ENCODE data around the gene TCN2.
"Not testable (repeated sequence)": the region's sequence is repeated elsewhere in the genome, so short reads cannot be mapped to it uniquely, and the experiment has no call there.

TCN2 gene

DNA sequence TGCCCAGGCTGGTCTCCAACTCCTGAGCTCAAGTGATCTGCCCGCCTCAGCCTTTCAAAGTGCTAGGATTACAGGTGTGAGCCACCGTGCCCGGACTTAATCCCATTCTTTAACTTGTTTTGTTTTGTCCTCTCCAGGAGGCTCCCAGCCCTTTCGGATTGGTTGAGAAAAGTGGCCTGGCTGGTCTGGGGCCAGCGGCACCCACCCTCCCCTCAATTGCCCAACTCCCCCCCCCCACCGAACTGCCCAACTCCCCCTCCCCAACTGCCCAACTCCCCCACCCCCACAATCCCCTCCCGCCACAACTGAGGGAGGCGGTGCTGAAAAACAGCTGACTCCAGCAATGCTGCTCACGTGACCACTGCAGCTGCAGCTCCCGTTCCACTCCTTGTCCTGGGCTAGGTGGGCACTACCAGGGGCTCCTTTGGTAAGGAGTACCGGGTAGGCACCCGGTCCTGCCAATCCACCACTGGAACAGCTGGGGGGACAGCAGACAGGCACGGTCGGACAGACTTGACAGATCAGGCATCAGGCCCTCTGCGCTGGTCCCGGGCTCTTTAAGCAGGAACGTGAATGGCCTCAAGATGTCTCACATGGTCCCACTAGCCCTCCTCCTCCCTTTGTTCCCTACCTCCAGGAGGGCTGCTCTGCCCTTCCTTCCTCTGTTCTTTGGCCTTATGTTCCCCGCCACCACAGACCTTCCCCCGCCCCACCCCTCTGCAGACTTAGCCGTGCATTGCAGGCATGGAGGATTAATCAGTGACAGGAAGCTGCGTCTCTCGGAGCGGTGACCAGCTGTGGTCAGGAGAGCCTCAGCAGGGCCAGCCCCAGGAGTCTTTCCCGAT, at the start of gene TCN2:
TSS of gene TCN2 (plus strand) at position 720 of the 845 bp plus-strand sequence. CDS start 158 bp downstream, outside the sequence.
- peak within 1 kb of the TSS; percentile 74 for H3K9ac ChIP-seq (ENCODE audit: low read depth, low read length)
- H3K4me1 ChIP-seq (ENCODE audit: insufficient read depth, low read length), result peaks cover 23% of the 10 kb centered on the region
- H3K9me3 ChIP-seq (ENCODE audit: control insufficient read depth, insufficient read depth, low read length), result no peaks in the 10 kb centered on the region
- H3K36me3 ChIP-seq (ENCODE audit: insufficient read depth, low read length), result peaks cover 3% of the 10 kb centered on the region; the same call in 1 of the 2 replicates

DNA sequence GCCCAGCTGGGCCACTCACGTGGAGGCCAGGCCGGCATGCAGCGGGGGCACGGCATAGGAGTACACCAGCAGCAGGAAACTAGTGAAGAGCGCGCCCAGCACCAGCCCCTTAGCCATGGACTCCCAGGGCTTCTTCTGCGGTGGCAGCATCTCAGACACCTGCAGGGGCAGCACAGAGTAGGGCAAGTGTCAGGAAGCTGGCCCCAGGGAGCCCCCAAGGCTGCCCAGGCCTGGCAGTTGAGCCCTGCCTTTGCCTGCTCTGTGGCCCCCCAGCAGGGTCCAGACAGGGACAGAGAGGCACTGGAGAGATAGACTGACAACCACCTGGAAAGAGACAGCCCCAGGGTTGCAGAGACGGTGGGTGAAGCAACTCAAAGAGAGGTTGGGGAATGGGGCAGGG, 49.7 kb upstream of the TCN2 start:
- no peak overlapping the region for H3K9ac ChIP-seq (ENCODE audit: low read depth, low read length)
- H3K9me3 ChIP-seq (ENCODE audit: control insufficient read depth, insufficient read depth, low read length), result no peaks in the 10 kb centered on the region
- H3K36me3 ChIP-seq (ENCODE audit: insufficient read depth, low read length), result no peaks in the 10 kb centered on the region
- H3K4me1 ChIP-seq (ENCODE audit: insufficient read depth, low read length), result peaks cover 23% of the 10 kb centered on the region

DNA sequence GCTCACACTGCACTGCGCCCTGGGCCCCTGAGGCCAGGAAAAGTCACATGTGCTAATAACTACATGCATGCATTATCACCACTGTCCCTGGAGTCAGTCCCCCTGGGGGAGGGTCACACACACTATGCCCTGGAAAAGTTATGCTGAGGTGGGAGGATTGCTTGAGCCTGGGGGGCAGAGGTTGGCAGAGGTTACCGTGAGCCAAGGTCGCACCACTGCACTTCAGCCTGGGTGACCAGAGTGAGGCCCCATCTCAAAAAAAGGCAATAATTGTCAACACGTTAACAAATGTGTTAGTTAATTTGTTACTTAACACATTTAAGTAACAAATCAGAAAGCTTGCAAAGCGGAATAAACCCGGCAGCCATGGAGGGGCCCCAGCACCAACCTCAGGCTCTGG, 47.1 kb upstream of the TCN2 start:
- no peaks in the 10 kb centered on the region for H3K36me3 ChIP-seq (ENCODE audit: insufficient read depth, low read length)
- H3K4me1 ChIP-seq (ENCODE audit: insufficient read depth, low read length), result peaks cover 27% of the 10 kb centered on the region
- H3K9ac ChIP-seq (ENCODE audit: low read depth, low read length), result no peak overlapping the region
- no peaks in the 10 kb centered on the region for H3K9me3 ChIP-seq (ENCODE audit: control insufficient read depth, insufficient read depth, low read length)

DNA sequence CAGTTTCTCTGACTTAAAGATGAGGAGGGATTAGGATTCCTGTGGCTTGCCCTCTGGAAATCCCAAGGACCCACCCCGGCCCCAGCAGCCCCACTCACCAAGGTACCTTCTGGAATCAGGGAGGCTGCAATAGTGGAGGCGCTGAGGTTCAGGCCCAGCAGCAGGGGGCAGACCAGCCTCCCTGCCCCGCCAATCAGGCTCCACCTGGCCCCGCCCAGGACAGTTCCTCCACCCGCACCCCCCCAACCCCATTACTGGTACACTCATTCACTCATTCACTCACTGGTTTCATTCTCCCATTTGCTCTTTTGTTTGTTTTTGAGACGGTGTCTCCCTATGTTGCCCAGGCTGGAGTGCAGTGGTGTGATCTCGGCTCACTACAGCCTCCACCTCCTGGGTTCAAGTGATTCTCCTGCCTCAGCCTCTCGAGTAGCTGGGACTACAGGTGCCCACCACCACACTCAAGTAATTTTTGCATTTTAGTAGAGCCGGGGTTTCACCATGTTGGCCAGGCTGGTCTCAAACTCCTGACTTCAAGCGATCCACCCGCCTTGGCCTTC, 46.3 kb upstream of the TCN2 start:
- H3K36me3 ChIP-seq (ENCODE audit: insufficient read depth, low read length); H3K9ac ChIP-seq (ENCODE audit: low read depth, low read length); H3K9me3 ChIP-seq (ENCODE audit: control insufficient read depth, insufficient read depth, low read length): not testable (repeated sequence)
- H3K4me1 ChIP-seq (ENCODE audit: insufficient read depth, low read length), result peaks cover 27% of the 10 kb centered on the region

DNA sequence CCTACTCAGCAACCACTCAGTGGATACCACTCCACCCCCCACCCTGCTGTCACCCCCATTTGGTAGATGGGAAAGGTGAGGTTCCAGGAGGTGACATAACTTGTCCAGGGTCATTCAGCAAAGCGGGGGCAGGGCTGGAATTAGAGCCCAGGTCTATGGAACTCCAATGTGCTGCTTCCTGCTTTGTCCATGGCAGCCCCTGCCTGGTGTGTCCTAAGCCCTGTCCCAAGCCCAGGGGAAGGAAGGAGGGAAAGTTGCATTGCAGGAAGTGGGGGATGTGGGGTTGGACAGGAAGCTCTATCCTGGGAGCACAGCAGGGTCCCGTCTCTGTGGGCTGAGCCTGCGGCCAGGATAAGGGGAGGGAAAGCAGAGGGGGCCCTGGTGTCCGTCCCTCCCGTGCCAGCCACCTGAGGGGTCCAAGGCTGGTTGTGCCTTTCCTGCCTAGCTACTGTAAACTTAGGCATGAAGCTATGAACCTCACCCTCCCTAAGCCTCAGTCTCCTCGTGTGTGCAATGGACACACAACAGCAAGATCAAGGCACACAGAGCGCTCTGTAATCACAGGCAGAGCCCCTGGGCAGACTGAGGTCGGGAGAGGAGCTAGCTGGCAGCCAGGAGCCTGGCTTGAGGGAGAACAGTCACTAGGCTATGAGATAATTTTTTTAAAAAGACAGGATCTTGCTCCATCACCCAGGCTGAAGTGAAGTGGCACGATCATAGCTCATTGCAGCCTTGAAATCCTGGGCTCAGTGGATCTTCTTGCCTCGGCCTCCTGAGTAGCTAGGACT, 45.4 kb upstream of the TCN2 start:
- H3K9me3 ChIP-seq (ENCODE audit: control insufficient read depth, insufficient read depth, low read length), result no peaks in the 10 kb centered on the region
- H3K9ac ChIP-seq (ENCODE audit: low read depth, low read length), result no peak overlapping the region
- no peaks in the 10 kb centered on the region for H3K36me3 ChIP-seq (ENCODE audit: insufficient read depth, low read length)
- peaks cover 27% of the 10 kb centered on the region for H3K4me1 ChIP-seq (ENCODE audit: insufficient read depth, low read length)

DNA sequence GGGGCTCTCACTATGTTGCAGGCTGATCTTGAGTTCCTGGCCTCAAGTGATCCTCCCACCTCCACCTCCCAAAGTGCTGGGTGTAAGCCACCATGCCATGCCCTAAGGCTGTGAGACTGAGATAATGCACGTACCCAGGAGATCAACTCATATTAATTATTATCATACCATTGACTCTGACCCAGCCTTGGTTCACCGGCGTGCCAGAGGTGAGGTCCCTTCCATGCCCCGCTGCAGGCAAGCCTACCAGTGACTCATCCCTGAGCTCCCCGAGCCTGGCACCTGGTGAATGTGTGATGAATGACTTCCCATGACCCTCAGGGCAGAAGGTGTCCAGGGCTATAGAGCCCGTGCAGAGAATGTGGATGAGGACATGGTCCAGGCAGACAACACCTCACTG, 44.6 kb upstream of the TCN2 start:
- Histone ChIP-seq H3K9me3 (ENCODE audit: control insufficient read depth, insufficient read depth, low read length) (no peaks in the 10 kb centered on the region), H3K9ac (ENCODE audit: low read depth, low read length) (no peak overlapping the region), H3K36me3 (ENCODE audit: insufficient read depth, low read length) (no peaks in the 10 kb centered on the region), H3K4me1 (ENCODE audit: insufficient read depth, low read length) (peaks cover 27% of the 10 kb centered on the region)

DNA sequence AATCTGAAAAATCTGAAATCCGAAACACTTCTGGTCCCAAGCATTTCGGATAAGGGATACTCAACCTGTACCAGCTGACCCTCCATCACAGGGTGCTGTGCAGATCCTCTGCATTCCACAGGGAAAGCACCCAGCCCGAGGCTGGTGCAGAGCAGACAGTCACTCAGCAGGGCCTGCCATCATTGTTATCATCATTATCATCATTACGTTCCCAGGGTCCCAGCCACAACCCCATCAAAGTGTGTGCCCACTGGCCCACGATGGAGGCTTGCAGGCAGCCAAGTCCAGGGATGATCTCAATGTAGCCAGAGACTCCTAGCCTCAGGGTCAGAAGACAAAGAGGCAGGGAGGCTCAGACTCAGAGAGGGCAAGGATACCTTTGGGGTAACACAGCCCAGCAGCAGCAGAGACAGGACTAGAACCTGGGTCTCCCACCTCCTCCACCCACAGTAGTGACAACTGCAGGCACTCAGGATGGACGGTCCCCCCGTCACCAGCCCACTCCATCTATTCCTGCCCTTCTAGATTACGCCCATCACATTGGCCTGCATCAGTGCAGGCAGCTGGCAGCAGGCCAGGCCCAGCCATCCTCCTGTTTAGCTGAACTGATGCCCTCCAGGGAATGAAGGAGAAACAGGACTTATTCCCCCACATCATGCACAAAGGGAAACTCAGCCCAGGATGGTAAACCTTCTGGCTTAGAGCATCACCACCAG, 42.8 kb upstream of the TCN2 start:
- no peaks in the 10 kb centered on the region for H3K36me3 ChIP-seq (ENCODE audit: insufficient read depth, low read length)
- H3K9me3 ChIP-seq (ENCODE audit: control insufficient read depth, insufficient read depth, low read length), result no peaks in the 10 kb centered on the region
- H3K4me1 ChIP-seq (ENCODE audit: insufficient read depth, low read length), result peaks cover 27% of the 10 kb centered on the region
- H3K9ac ChIP-seq (ENCODE audit: low read depth, low read length), result no peak overlapping the region

DNA sequence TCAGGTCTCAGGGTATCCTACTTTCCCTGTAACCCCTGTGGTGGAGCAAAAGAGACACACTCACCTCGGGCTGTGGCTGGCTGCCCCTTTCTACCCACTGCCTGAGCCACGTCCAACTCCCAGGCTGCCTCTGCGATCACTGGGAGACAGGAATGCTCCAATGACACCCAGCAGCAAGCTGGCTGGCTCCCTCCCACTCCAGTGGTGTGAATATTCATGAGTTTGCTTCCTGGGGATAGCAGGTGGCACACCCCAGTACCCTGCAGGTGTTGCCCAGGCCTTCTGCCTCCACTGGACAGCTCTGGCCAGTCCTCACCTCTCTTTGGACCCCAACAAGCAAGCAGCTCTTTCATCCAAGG, 42.2 kb upstream of the TCN2 start:
- H3K9me3 ChIP-seq (ENCODE audit: control insufficient read depth, insufficient read depth, low read length), result no peaks in the 10 kb centered on the region
- H3K36me3 ChIP-seq (ENCODE audit: insufficient read depth, low read length), result no peaks in the 10 kb centered on the region
- peaks cover 25% of the 10 kb centered on the region for H3K4me1 ChIP-seq (ENCODE audit: insufficient read depth, low read length)
- no peak overlapping the region for H3K9ac ChIP-seq (ENCODE audit: low read depth, low read length)

DNA sequence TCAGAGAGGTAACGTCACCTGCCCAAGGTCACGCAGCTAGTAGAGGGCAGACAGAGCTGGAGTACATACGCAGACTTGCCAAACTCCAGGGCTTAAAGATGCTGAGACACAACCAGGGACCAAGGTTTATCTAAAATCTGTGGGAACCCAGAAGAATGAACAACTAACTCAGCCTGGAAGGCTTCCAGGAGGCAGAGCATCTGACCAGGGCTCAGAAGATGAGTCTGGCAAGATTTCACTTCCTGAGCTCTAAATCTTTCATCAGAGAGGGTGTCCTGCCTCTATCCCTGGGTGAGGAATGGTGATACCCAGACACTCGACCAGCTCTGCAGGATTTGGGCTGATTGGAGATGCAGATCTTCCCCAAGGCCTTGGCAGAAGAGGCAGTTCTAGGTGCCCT, 41.6 kb upstream of the TCN2 start:
- H3K9ac ChIP-seq (ENCODE audit: low read depth, low read length), result no peak overlapping the region
- peaks cover 20% of the 10 kb centered on the region for H3K4me1 ChIP-seq (ENCODE audit: insufficient read depth, low read length)
- H3K36me3 ChIP-seq (ENCODE audit: insufficient read depth, low read length), result no peaks in the 10 kb centered on the region
- no peaks in the 10 kb centered on the region for H3K9me3 ChIP-seq (ENCODE audit: control insufficient read depth, insufficient read depth, low read length)

DNA sequence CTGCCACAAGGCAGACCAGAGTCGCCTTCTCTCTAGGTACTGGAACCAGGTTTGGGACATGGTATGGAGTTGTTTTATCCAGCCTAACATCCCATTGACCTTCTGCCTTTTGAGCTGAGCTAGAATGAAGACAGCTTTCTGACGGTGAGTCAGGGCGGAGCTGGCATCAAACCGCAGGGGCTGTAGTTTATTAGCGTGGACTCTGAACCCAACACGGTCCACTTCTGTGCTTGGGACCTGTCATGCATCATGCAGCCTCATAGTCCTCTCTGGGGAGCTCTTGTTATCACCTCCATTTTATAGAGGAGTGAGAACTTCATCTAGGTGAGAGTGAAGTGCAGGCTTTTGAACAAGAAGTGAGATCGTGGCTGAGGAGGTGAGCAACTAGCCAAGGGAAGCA, 40.8 kb upstream of the TCN2 start:
- H3K9ac ChIP-seq (ENCODE audit: low read depth, low read length), result no peak overlapping the region
- peaks cover 19% of the 10 kb centered on the region for H3K4me1 ChIP-seq (ENCODE audit: insufficient read depth, low read length)
- no peaks in the 10 kb centered on the region for H3K9me3 ChIP-seq (ENCODE audit: control insufficient read depth, insufficient read depth, low read length)
- no peaks in the 10 kb centered on the region for H3K36me3 ChIP-seq (ENCODE audit: insufficient read depth, low read length)

DNA sequence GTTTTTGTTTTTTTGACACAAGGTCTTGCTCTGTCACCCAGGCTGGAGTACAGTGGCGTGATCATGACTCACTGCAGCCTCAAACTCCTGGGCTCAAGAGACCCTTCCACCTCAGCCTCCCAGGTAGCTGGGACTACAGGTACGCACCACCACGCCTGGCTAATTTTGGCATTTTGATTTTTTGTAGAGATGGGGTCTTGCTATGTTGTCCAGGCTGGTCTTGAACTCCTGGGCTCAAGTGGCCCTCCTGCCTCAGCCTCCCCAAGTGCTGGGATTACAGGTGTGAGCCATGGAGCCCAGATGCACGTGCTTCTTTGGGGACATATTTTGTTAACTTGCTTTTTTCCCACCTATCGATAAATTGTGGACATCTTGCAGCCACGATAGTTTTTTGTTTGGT, 39.7 kb upstream of the TCN2 start:
- not testable (repeated sequence) for H3K9me3 ChIP-seq (ENCODE audit: control insufficient read depth, insufficient read depth, low read length); H3K36me3 ChIP-seq (ENCODE audit: insufficient read depth, low read length); H3K9ac ChIP-seq (ENCODE audit: low read depth, low read length); H3K4me1 ChIP-seq (ENCODE audit: insufficient read depth, low read length)

DNA sequence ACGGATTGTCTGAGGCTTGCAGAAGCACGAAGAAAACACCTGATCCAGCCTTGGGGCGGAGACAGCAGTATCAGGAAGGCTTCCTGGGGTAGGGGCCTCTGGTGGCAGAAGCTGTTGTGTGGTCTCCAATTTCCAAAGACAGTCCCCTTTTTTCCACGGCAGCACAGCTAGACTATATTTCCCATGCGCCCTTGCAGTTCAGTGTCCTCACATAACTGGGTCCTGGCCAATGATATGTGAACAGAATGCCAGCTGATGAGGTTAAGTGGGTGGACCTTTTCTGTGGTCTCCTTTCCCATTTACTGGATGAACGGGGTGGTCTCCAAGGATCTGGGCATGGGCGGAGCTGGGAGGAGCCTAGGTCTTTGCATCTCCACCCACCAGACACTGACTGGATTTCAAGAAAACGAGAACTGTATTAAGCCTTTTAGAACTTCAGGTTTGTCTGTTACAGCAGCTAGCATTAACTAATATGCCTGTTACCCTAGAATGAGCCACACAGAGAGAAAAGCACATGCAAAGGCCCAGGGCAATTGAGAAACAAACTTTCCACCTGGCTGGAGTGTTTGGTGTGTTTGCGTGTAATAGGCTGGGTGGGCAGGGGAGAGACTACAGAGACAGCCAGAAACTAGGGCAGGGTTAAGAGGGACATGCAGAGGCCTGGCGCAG, 38.7 kb upstream of the TCN2 start:
- Histone ChIP-seq H3K9ac (ENCODE audit: low read depth, low read length) (no peak overlapping the region), H3K4me1 (ENCODE audit: insufficient read depth, low read length) (peaks cover 9% of the 10 kb centered on the region), H3K9me3 (ENCODE audit: control insufficient read depth, insufficient read depth, low read length) (no peaks in the 10 kb centered on the region), H3K36me3 (ENCODE audit: insufficient read depth, low read length) (no peaks in the 10 kb centered on the region)

DNA sequence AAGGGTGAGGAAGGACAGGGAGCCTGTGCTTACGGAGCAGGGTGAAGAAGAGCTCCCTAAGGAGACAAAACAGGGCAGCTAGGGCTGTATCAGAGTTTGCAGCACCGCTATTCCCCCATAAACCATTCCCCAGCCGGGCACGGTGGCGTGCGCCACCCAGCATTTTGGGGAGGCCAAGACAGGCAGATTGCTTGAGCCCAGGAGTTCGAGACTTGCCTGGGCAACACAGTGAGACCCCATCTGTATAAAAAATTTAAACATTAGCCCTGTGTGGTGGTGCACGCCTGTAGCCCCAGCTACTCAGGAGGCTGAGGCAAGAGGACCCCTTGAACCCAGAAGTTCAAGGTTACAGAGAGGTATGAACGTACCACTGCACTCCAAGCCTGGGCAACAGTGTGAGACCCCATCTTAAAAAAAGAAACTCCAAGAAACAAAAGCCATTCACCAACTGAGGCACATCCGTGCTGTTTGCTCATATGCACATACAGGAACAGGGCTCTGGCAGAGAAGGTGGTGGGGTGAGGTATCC, 37.2 kb upstream of the TCN2 start:
- Histone ChIP-seq H3K9ac (ENCODE audit: low read depth, low read length) (no peak overlapping the region), H3K4me1 (ENCODE audit: insufficient read depth, low read length) (peaks cover 2% of the 10 kb centered on the region; the same call in 1 of the 2 replicates), H3K36me3 (ENCODE audit: insufficient read depth, low read length) (no peaks in the 10 kb centered on the region), H3K9me3 (ENCODE audit: control insufficient read depth, insufficient read depth, low read length) (no peaks in the 10 kb centered on the region)

DNA sequence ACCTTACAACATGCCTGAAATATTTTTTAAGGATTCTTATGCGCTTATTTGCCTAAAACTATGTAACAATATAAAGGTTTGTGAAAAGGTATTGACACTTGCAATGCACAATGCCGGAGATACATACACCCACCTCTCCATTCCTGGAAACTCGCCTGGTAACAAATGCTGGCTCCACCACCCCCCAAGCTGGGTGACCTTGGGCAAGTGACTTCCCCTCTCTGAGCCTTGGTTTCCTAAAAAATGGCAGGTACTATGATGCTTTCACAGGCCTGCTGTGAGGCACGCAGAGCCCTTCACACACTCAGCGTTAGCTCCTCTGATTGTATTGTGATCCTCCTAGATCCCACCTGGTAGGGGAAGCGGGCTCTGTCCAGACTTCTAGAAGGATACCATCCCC, 34.8 kb upstream of the TCN2 start:
- no peak overlapping the region for H3K9ac ChIP-seq (ENCODE audit: low read depth, low read length)
- H3K36me3 ChIP-seq (ENCODE audit: insufficient read depth, low read length), result peaks cover 3% of the 10 kb centered on the region; the same call in 1 of the 2 replicates
- H3K4me1 ChIP-seq (ENCODE audit: insufficient read depth, low read length), result no peaks in the 10 kb centered on the region; the same call in 1 of the 2 replicates
- no peaks in the 10 kb centered on the region for H3K9me3 ChIP-seq (ENCODE audit: control insufficient read depth, insufficient read depth, low read length)

All from ES-I3 (cell line).